Trophoblast cell (in vitro differentiated cells and primary cell): ENCODE results near the gene FHDC1.
A peak's percentile ranks its signal among the peaks of the same experiment; 100 is the strongest.

Experiments used
- DNase-seq, 2 donors: peaks; one replicate each; pipeline ENCODE4 v3.0.0-alpha.2; 2016
- H2AFZ ChIP-seq: 2 replicates; pipeline ENCODE4 v1.6.1; 2013; ENCODE audit warnings: low read length, moderate library complexity, mild to moderate bottlenecking; ENCODE audit not compliant: insufficient read depth, poor library complexity
- H2AK5ac ChIP-seq: 2 replicates; pipeline ENCODE4 v1.6.1; 2013; ENCODE audit warnings: mild to moderate bottlenecking, low read length
- H2BK120ac ChIP-seq: 2 replicates; pipeline ENCODE4 v1.6.1; 2013; ENCODE audit warnings: low read length, mild to moderate bottlenecking, moderate library complexity; ENCODE audit not compliant: insufficient read depth, poor library complexity
- H2BK12ac ChIP-seq: 2 replicates; pipeline ENCODE4 v1.6.1; 2013; ENCODE audit warnings: mild to moderate bottlenecking, low read length, moderate library complexity
- H2BK5ac ChIP-seq: 2 replicates; pipeline ENCODE4 v1.6.1; 2013; ENCODE audit warnings: low read length, low read depth, moderate library complexity, mild to moderate bottlenecking; ENCODE audit not compliant: poor library complexity
- H3K14ac ChIP-seq: 2 replicates; pipeline ENCODE4 v1.6.1; 2013; ENCODE audit warnings: mild to moderate bottlenecking, low read length
- H3K18ac ChIP-seq: 2 replicates; pipeline ENCODE4 v1.6.1; 2013; ENCODE audit warnings: mild to moderate bottlenecking, low read length
- H3K23ac ChIP-seq: 2 replicates; pipeline ENCODE4 v1.6.1; 2013; ENCODE audit warnings: low read length
- H3K27ac ChIP-seq: 2 replicates; pipeline ENCODE4 v1.5.1; 2013; ENCODE audit warnings: low read depth, mild to moderate bottlenecking, inconsistent platforms, low read length, moderate library complexity
- H3K27me3 ChIP-seq: 2 replicates; pipeline ENCODE4 v1.6.1; 2013; ENCODE audit warnings: inconsistent platforms, mild to moderate bottlenecking, low read length, moderate library complexity; ENCODE audit not compliant: insufficient read depth
- H3K36me3 ChIP-seq, 2 experiments: 1 replicate in 1 of 2; 2 replicates in 1 of 2; pipeline ENCODE4 v1.6.1; 2013; ENCODE audit warnings: low read length in 2 of 2, mild to moderate bottlenecking in 2 of 2, moderate library complexity in 1 of 2; ENCODE audit not compliant: insufficient read depth in 2 of 2, control insufficient read depth in 1 of 2
- H3K4ac ChIP-seq: 2 replicates; pipeline ENCODE4 v1.6.1; 2013; ENCODE audit warnings: low read depth, mild to moderate bottlenecking, low read length, moderate library complexity
- H3K4me1 ChIP-seq, 2 experiments: 1 replicate in 1 of 2; 2 replicates in 1 of 2; pipeline ENCODE4 v1.6.1; 2013; ENCODE audit warnings: low read length in 2 of 2, mild to moderate bottlenecking in 2 of 2, moderate library complexity in 1 of 2; ENCODE audit not compliant: insufficient read depth in 2 of 2, control insufficient read depth in 1 of 2
- H3K4me2 ChIP-seq: 2 replicates; pipeline ENCODE4 v1.6.1; 2013; ENCODE audit warnings: inconsistent platforms, mild to moderate bottlenecking, low read length, moderate library complexity
- H3K4me3 ChIP-seq: 2 replicates; pipeline ENCODE4 v1.5.1; 2013; ENCODE audit warnings: mild to moderate bottlenecking, low read depth, low read length, inconsistent platforms
- H3K79me1 ChIP-seq: one replicate; pipeline ENCODE4 v1.6.1; 2013; ENCODE audit warnings: low read length
- H3K79me2 ChIP-seq: 2 replicates; pipeline ENCODE4 v1.6.1; 2013; ENCODE audit warnings: low read length, mild to moderate bottlenecking; ENCODE audit not compliant: control insufficient read depth, insufficient read depth, poor library complexity
- H3K9ac ChIP-seq: 2 replicates; pipeline ENCODE4 v1.6.1; 2013; ENCODE audit warnings: mild to moderate bottlenecking, low read length
- H3K9me3 ChIP-seq: 2 replicates; pipeline ENCODE4 v1.6.1; 2013; ENCODE audit warnings: low read depth, mild to moderate bottlenecking, control low read depth, inconsistent platforms, low read length; ENCODE audit not compliant: insufficient read depth
- H4K12ac ChIP-seq: 2 replicates; pipeline ENCODE4 v1.6.1; 2013; ENCODE audit warnings: low read depth, mild to moderate bottlenecking, low read length, moderate library complexity
- H4K8ac ChIP-seq: 2 replicates; pipeline ENCODE4 v1.6.1; 2013; ENCODE audit warnings: low read depth, mild to moderate bottlenecking, low read length, moderate library complexity
- H4K91ac ChIP-seq: one replicate; pipeline ENCODE4 v1.6.1; 2013; ENCODE audit warnings: low read depth, mild to moderate bottlenecking, low read length, moderate library complexity
- WGBS: extraction: QIAGEN DNeasy Blood & Tissue Kit; methylation state at CpG from one replicate; pipeline ENCODE4 v1.1.7; 2013; ENCODE audit warnings: missing lambda C conversion rate; ENCODE audit not compliant: insufficient read length, insufficient coverage; ENCODE audit errors: extremely low coverage; 5-methylcytosine and 5-hydroxymethylcytosine counted together

Gene FHDC1

DNA sequence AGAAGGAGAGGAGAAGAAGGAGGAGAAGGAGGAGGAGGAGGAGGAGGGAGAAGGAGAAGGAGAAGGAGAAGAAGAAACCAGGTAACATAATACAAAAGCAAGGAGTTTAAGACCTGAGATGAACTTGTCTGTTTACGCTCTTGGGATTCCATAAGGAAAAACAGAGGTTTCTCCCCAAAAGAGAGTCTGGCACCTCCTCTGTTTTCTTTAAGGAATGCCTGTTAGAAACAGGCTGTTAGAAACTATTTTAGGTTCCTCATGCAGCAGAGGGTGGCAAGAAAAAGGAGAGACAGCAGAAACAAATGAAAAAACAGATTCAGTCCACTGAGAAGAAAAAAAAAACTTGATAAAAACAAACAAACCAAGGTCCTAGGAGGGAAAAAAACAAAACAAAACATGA is 10.3 kb upstream of the FHDC1 start:
- no CpG with 5 or more reads among the region's 1 CpG for WGBS
- Histone ChIP-seq H3K27me3 (no peaks in the 10 kb centered on the region), H3K14ac (no peak overlapping the region), H4K8ac (no peak overlapping the region), H4K12ac (no peak overlapping the region), H3K4ac (no peak overlapping the region), H2BK5ac (no peak overlapping the region), H2AK5ac (no peak overlapping the region), H3K4me3 (no peak overlapping the region), H4K91ac (no peak overlapping the region), H3K4me1 (peaks cover 0 to 4% of the 10 kb centered on the region in 2 experiments), H3K79me1 (peaks cover 8% of the 10 kb centered on the region), H3K36me3 (no peaks in the 10 kb centered on the region), H3K18ac (no peak overlapping the region), H3K4me2 (no peak overlapping the region), H3K9me3 (peaks cover 2% of the 10 kb centered on the region), H3K27ac (no peak overlapping the region), H3K23ac (no peak overlapping the region), H2BK12ac (no peak overlapping the region), H2BK120ac (no peak overlapping the region), H3K9ac (no peak overlapping the region), H3K79me2 (no peaks in the 10 kb centered on the region), H2AFZ (no peak overlapping the region)
- no peak for DNase-seq

DNA sequence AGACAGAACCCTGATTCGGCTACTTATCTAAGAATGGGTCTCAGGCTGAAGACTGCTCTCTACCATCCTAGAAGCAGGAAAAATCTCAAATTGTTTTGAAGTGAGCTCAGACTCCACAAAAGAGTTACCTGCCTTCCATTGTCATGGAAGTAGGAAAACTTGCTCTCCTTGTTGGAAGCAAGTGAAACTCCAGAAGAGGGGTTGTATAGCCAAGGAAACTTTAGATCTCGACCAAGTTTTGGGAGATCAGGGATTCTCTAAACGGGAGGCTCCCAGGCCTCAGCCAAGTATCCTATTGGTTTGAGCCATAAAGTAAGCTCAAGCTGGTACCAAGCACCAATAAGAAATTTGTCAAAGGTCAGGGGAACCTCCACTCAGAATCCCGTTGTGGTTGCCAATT is 9.2 kb upstream of the FHDC1 start:
- Histone ChIP-seq H2BK5ac (no peak overlapping the region), H2BK12ac (no peak overlapping the region), H4K12ac (no peak overlapping the region), H3K14ac (no peak overlapping the region), H3K23ac (no peak overlapping the region), H3K79me1 (peaks cover 8% of the 10 kb centered on the region), H3K9me3 (peaks cover 2% of the 10 kb centered on the region), H3K4ac (no peak overlapping the region), H3K27me3 (no peaks in the 10 kb centered on the region), H3K27ac (no peak overlapping the region), H3K36me3 (no peaks in the 10 kb centered on the region), H3K18ac (no peak overlapping the region), H2AFZ (no peak overlapping the region), H3K4me2 (peak overlapping the region; percentile 23), H2BK120ac (no peak overlapping the region), H2AK5ac (no peak overlapping the region), H3K9ac (no peak overlapping the region), H3K79me2 (no peaks in the 10 kb centered on the region), H4K8ac (no peak overlapping the region), H3K4me3 (no peak overlapping the region), H3K4me1 (peaks cover 0 to 4% of the 10 kb centered on the region in 2 experiments), H4K91ac (no peak overlapping the region)
- WGBS: no CpG with 5 or more reads among the region's 4 CpGs
- DNase-seq: peak in 1 of 2 donors; percentile 71

GRCh38 chr4:152927737-152928136 is 8.4 kb upstream of the FHDC1 start:
- no peak overlapping the region for H4K8ac ChIP-seq
- DNase-seq: no peak
- H3K4me1 ChIP-seq: peaks cover 0 to 4% of the 10 kb centered on the region in 2 experiments
- peak overlapping the region; percentile 43 for H2BK12ac ChIP-seq
- no peak overlapping the region for H3K4me2 ChIP-seq
- no peak overlapping the region for H3K4ac ChIP-seq
- peaks cover 2% of the 10 kb centered on the region for H3K9me3 ChIP-seq
- no peak overlapping the region for H3K14ac ChIP-seq
- no peak overlapping the region for H2BK120ac ChIP-seq
- H2BK5ac ChIP-seq: no peak overlapping the region
- H2AK5ac ChIP-seq: peak overlapping the region; percentile 59
- no peak overlapping the region for H3K9ac ChIP-seq
- no peak overlapping the region for H3K18ac ChIP-seq
- no peaks in the 10 kb centered on the region for H3K27me3 ChIP-seq
- no peaks in the 10 kb centered on the region for H3K36me3 ChIP-seq
- no peak overlapping the region for H4K12ac ChIP-seq
- H3K23ac ChIP-seq: no peak overlapping the region
- peak overlapping the region; percentile 38 for H4K91ac ChIP-seq
- H3K79me1 ChIP-seq: peaks cover 8% of the 10 kb centered on the region
- H3K79me2 ChIP-seq: no peaks in the 10 kb centered on the region
- H3K27ac ChIP-seq: no peak overlapping the region
- WGBS: no CpG with 5 or more reads among the region's 3 CpGs
- H2AFZ ChIP-seq: no peak overlapping the region
- no peak overlapping the region for H3K4me3 ChIP-seq

DNA sequence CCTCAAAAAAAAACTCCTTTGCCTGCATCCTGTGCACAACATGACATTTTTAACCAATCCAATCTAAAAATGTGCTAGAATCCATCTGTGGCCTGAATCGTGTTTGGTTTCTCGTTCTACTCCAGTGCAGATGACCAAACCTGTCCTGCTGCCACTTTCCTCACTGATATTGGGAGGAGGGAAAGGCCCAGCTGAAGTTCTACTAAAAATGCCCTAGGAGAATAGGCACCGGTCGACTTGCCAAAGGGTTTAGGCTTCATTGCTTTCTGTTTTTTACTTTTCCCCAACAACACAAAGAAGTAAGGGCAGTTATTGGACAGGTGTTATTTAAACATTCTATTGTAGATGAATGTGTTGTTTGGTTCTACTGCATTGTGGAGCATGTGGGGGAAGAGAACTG is 7.8 kb upstream of the FHDC1 start:
- Histone ChIP-seq H2BK12ac (no peak overlapping the region), H2AK5ac (no peak overlapping the region), H3K79me2 (no peaks in the 10 kb centered on the region), H4K8ac (no peak overlapping the region), H3K27me3 (no peaks in the 10 kb centered on the region), H3K4me3 (no peak overlapping the region), H3K4ac (no peak overlapping the region), H2AFZ (no peak overlapping the region), H3K79me1 (peaks cover 8% of the 10 kb centered on the region), H3K14ac (no peak overlapping the region), H3K9ac (no peak overlapping the region), H2BK5ac (no peak overlapping the region), H3K4me2 (no peak overlapping the region), H4K91ac (no peak overlapping the region), H3K18ac (no peak overlapping the region), H3K4me1 (peaks cover 0 to 4% of the 10 kb centered on the region in 2 experiments), H3K27ac (no peak overlapping the region), H4K12ac (no peak overlapping the region), H3K9me3 (peaks cover 2% of the 10 kb centered on the region), H3K23ac (no peak overlapping the region), H3K36me3 (no peaks in the 10 kb centered on the region), H2BK120ac (no peak overlapping the region)
- no peak for DNase-seq
- no CpG with 5 or more reads among the region's 4 CpGs for WGBS
